Measurements from ENCODE around the gene TAF4. TPM values are rescaled to one million over a fixed set of nuclear protein-coding genes. Genes with fewer than 3 reads are reported as not detected.
"Not testable (repeated sequence)": the region's sequence is repeated elsewhere in the genome, so short reads cannot be mapped to it uniquely, and the experiment has no call there.

The TAF4 gene
- total RNA-seq, 1 donor from 2014 or later, result 22.2 TPM

- Mint-ChIP-seq H3K27ac (no peak overlapping the region), H3K27me3 (peaks cover 5% of the 10 kb centered on the region), H3K9me3 (no peaks in the 10 kb centered on the region), H3K36me3 (no peaks in the 10 kb centered on the region), H3K4me3 (no peak overlapping the region), H3K4me1 (ENCODE audit: unreplicated experiment) (no peaks in the 10 kb centered on the region)
- no peak for DNase-seq (ENCODE audit: extremely low spot score, unreplicated experiment)
- no peak for TF ChIP-seq CTCF (conservative IDR thresholded peaks at IDR 0.05)
Measured at GRCh38 chr20:62085206-62085605, 19.5 kb upstream of the TAF4 start.

DNA sequence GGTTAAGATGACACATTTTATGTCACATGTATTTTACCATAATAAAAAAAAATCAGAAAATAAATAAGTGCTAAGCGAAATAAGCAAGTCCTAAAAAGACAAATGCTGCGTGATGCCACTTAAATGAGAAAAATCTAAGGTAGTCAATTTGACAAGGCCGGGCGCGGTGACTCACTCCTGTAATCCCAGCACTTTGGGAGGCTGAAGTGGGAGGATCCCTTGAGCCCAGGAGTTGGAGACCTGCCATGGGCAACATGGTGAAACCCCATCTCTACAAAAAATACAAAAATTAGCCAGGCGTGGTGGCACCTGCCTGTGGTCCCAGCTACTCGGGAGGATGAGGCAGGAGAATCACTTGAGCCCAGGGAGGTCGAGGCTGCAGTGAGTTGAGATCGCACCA lies 18.5 kb upstream of the TAF4 start:
- H3K4me1 Mint-ChIP-seq (ENCODE audit: unreplicated experiment); H3K27me3 Mint-ChIP-seq; H3K4me3 Mint-ChIP-seq; H3K36me3 Mint-ChIP-seq; H3K27ac Mint-ChIP-seq; H3K9me3 Mint-ChIP-seq; DNase-seq (ENCODE audit: extremely low spot score, unreplicated experiment): not testable (repeated sequence)

GRCh38 chr20:62083312-62083711 lies 17.6 kb upstream of the TAF4 start:
- Mint-ChIP-seq H3K27ac (no peak overlapping the region), H3K27me3 (peaks cover 8% of the 10 kb centered on the region), H3K4me3 (no peak overlapping the region), H3K4me1 (ENCODE audit: unreplicated experiment) (no peaks in the 10 kb centered on the region), H3K36me3 (no peaks in the 10 kb centered on the region), H3K9me3 (no peaks in the 10 kb centered on the region)
- TF ChIP-seq CTCF (conservative IDR thresholded peaks at IDR 0.05), result no peak
- DNase-seq (ENCODE audit: extremely low spot score, unreplicated experiment), result no peak

DNA sequence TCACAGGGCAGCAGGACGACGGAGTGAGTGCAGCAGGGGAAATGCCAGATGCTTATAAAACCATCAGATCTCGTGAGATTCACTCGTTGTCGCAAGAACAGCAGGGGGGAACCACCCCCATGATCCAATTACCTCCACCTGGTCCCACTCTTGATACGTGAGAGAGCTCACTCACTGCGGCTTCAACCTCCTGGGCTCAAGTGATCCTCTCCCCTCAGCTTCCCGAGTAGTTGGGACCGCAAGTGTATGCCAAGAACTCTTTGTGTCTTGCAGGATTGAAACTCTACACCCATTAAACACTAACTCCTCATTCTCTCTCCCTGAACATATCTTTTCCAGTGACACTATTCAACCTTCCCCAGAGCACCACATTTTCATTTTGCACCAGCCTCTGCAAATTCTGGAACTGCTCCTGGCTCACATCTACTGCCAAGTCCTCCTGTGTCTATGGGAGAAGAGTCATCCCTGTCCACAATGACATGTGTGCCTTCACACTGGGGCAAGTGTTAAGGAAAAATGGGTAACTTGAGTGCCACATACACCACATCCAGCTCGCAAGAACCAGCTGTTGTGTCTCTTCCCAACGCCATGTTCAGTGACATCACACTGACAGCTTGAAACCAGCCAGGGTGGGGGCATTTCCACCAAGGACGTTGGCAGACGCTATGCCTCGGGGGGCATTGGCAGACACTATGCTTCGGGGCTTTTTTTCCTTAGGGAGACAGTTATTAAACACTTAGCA lies 14.7 kb upstream of the TAF4 start:
- no peak overlapping the region for H3K27ac Mint-ChIP-seq
- peaks cover 8% of the 10 kb centered on the region for H3K27me3 Mint-ChIP-seq
- no peak for DNase-seq (ENCODE audit: extremely low spot score, unreplicated experiment)
- no peak overlapping the region for H3K4me3 Mint-ChIP-seq
- H3K36me3 Mint-ChIP-seq, result no peaks in the 10 kb centered on the region
- H3K4me1 Mint-ChIP-seq (ENCODE audit: unreplicated experiment), result no peaks in the 10 kb centered on the region
- TF ChIP-seq CTCF (conservative IDR thresholded peaks at IDR 0.05), result no peak
- H3K9me3 Mint-ChIP-seq, result no peaks in the 10 kb centered on the region

GRCh38 chr20:62079166-62079565 lies 13.5 kb upstream of the TAF4 start:
- H3K4me1 Mint-ChIP-seq (ENCODE audit: unreplicated experiment), result no peaks in the 10 kb centered on the region
- no peak for TF ChIP-seq CTCF (conservative IDR thresholded peaks at IDR 0.05)
- H3K9me3 Mint-ChIP-seq, result peaks cover 4% of the 10 kb centered on the region
- H3K4me3 Mint-ChIP-seq, result no peak overlapping the region
- no peak for DNase-seq (ENCODE audit: extremely low spot score, unreplicated experiment)
- no peak overlapping the region for H3K27ac Mint-ChIP-seq
- H3K27me3 Mint-ChIP-seq, result peaks cover 3% of the 10 kb centered on the region
- H3K36me3 Mint-ChIP-seq, result no peaks in the 10 kb centered on the region

DNA sequence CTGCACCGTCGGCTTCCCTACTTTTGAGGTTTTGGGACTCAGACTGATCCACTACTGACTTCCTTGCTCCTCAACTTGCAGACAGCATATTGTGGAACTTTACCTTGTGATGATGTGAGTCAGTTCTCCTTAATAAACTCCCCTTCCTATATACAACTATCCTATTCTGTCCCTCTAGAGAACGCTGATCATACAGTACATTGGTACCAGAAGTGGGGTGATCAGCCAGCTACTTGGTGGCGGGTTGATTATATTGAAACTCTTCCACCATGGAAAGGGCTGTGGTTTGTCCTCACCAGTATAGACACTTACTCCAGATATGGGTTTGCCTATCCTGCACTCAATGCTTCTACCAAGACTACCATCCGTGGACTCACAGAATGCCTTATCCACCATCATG lies 7.6 kb upstream of the TAF4 start:
- H3K4me1 Mint-ChIP-seq (ENCODE audit: unreplicated experiment), result no peaks in the 10 kb centered on the region
- H3K4me3 Mint-ChIP-seq, result no peak overlapping the region
- no peaks in the 10 kb centered on the region for H3K36me3 Mint-ChIP-seq
- TF ChIP-seq CTCF (conservative IDR thresholded peaks at IDR 0.05), result no peak
- DNase-seq (ENCODE audit: extremely low spot score, unreplicated experiment), result no peak
- H3K9me3 Mint-ChIP-seq, result peaks cover 4% of the 10 kb centered on the region
- no peaks in the 10 kb centered on the region for H3K27me3 Mint-ChIP-seq
- H3K27ac Mint-ChIP-seq, result no peak overlapping the region

GRCh38 chr20:62071669-62072430 lies 6.2 kb upstream of the TAF4 start:
- H3K27ac Mint-ChIP-seq; DNase-seq (ENCODE audit: extremely low spot score, unreplicated experiment); H3K36me3 Mint-ChIP-seq; H3K9me3 Mint-ChIP-seq; H3K27me3 Mint-ChIP-seq; H3K4me3 Mint-ChIP-seq; H3K4me1 Mint-ChIP-seq (ENCODE audit: unreplicated experiment): not testable (repeated sequence)
